H9 (cell line): Measurements from ENCODE around the gene PIP5KL1. TPM values are rescaled to one million over a fixed set of nuclear protein-coding genes. Genes with fewer than 3 reads are reported as not detected.

ENCODE experiments used
- DNase-seq: peaks from one replicate; pipeline ENCODE4 v3.0.0-alpha.2; 2017
- H2AFZ ChIP-seq: one replicate; pipeline ENCODE4 v1.6.1; 2013; ENCODE audit warnings: mild to moderate bottlenecking, low read length, control low read depth, moderate library complexity
- H2AK5ac ChIP-seq: 2 replicates; pipeline ENCODE4 v1.6.1; 2013; ENCODE audit warnings: low read length, control low read depth, mixed read lengths; ENCODE audit not compliant: insufficient read length
- H2BK120ac ChIP-seq: one replicate; pipeline ENCODE4 v1.6.1; 2013; ENCODE audit warnings: low read depth, mild to moderate bottlenecking, low read length, control low read depth, inconsistent platforms; ENCODE audit not compliant: poor library complexity, severe bottlenecking
- H2BK12ac ChIP-seq: 2 replicates; pipeline ENCODE4 v1.6.1; 2013; ENCODE audit warnings: low read length, control low read depth, mixed read lengths, low read depth; ENCODE audit not compliant: insufficient read length
- H2BK15ac ChIP-seq: 2 replicates; pipeline ENCODE4 v1.6.1; 2013; ENCODE audit warnings: low read depth, low read length, control low read depth
- H2BK20ac ChIP-seq: one replicate; pipeline ENCODE4 v1.6.1; 2013; ENCODE audit warnings: low read depth, mild to moderate bottlenecking, low read length, control low read depth, inconsistent platforms; ENCODE audit not compliant: poor library complexity, severe bottlenecking
- H2BK5ac ChIP-seq: 2 replicates; pipeline ENCODE4 v1.6.1; 2013; ENCODE audit warnings: low read length, control low read depth, mixed read lengths; ENCODE audit not compliant: insufficient read length
- H3K14ac ChIP-seq: 2 replicates; pipeline ENCODE4 v1.6.1; 2013; ENCODE audit warnings: low read length, control low read depth; ENCODE audit not compliant: insufficient read depth
- H3K18ac ChIP-seq: 2 replicates; pipeline ENCODE4 v1.6.1; 2013; ENCODE audit warnings: low read depth, mild to moderate bottlenecking, mixed read lengths, low read length, control low read depth; ENCODE audit not compliant: insufficient read length
- H3K23ac ChIP-seq: 2 replicates; pipeline ENCODE4 v1.6.1; 2013; ENCODE audit warnings: low read length, control low read depth, mixed read lengths, low read depth; ENCODE audit not compliant: insufficient read length
- H3K23me2 ChIP-seq: 2 replicates; pipeline ENCODE4 v1.6.1; 2013; ENCODE audit warnings: low read depth, mild to moderate bottlenecking, mixed read lengths, low read length, control low read depth; ENCODE audit not compliant: insufficient read length, poor library complexity, severe bottlenecking
- H3K27ac ChIP-seq: 2 replicates; pipeline ENCODE4 v1.5.1; 2013; ENCODE audit warnings: low read length, control low read depth, mixed read lengths, low read depth; ENCODE audit not compliant: insufficient read length
- H3K27me3 ChIP-seq: 2 replicates; pipeline ENCODE4 v1.6.1; 2013; ENCODE audit warnings: low read length, control low read depth, inconsistent platforms; ENCODE audit not compliant: insufficient read depth
- H3K4ac ChIP-seq: 2 replicates; pipeline ENCODE4 v1.6.1; 2013; ENCODE audit warnings: low read depth, mild to moderate bottlenecking, control low read depth, inconsistent platforms, low read length, moderate library complexity
- H3K4me1 ChIP-seq: 2 replicates; pipeline ENCODE4 v1.6.1; 2013; ENCODE audit warnings: low read length, control low read depth, inconsistent platforms; ENCODE audit not compliant: insufficient read depth
- H3K4me2 ChIP-seq: 2 replicates; pipeline ENCODE4 v1.6.1; 2013; ENCODE audit warnings: low read length, control low read depth, mixed read lengths; ENCODE audit not compliant: insufficient read length, insufficient read depth
- H3K56ac ChIP-seq: 2 replicates; pipeline ENCODE4 v1.6.1; 2013; ENCODE audit warnings: low read depth, mild to moderate bottlenecking, mixed read lengths, low read length, control low read depth; ENCODE audit not compliant: insufficient read length
- H3K79me1 ChIP-seq: 2 replicates; pipeline ENCODE4 v1.6.1; 2013; ENCODE audit warnings: low read depth, mild to moderate bottlenecking, moderate library complexity, low read length, control low read depth, inconsistent platforms; ENCODE audit not compliant: insufficient read depth, poor library complexity, severe bottlenecking
- H3K79me2 ChIP-seq: 2 replicates; pipeline ENCODE4 v1.6.1; 2013; ENCODE audit warnings: low read length, control low read depth, inconsistent platforms; ENCODE audit not compliant: insufficient read depth
- H3K9ac ChIP-seq: 2 replicates; pipeline ENCODE4 v1.6.1; 2013; ENCODE audit warnings: low read length, control low read depth, mixed read lengths; ENCODE audit not compliant: insufficient read length; ENCODE audit errors: extremely low read depth
- H3K9me3 ChIP-seq: one replicate; pipeline ENCODE4 v1.6.1; 2013; ENCODE audit warnings: low read depth, low read length, inconsistent platforms; ENCODE audit not compliant: control insufficient read depth
- H3T11ph ChIP-seq: one replicate; pipeline ENCODE4 v1.6.1; 2013; ENCODE audit warnings: mild to moderate bottlenecking, low read length, control low read depth, inconsistent platforms
- H4K20me1 ChIP-seq: one replicate; pipeline ENCODE4 v1.6.1; 2013; ENCODE audit not compliant: control insufficient read depth, insufficient read length, insufficient read depth
- H4K5ac ChIP-seq: 2 replicates; pipeline ENCODE4 v1.6.1; 2013; ENCODE audit warnings: low read depth, mild to moderate bottlenecking, mixed read lengths, low read length, control low read depth; ENCODE audit not compliant: insufficient read length
- H4K8ac ChIP-seq: replicated peaks from 2 replicates; pipeline ENCODE4 v1.6.1; 2013; ENCODE audit warnings: low read length, control low read depth, mixed read lengths, low read depth; ENCODE audit not compliant: insufficient read length
- H4K91ac ChIP-seq: 2 replicates; pipeline ENCODE4 v1.6.1; 2013; ENCODE audit warnings: low read depth, mild to moderate bottlenecking, moderate library complexity, mixed read lengths, low read length, control low read depth; ENCODE audit not compliant: insufficient read length
- H3K27ac Mint-ChIP-seq, 3 experiments: 2 replicates in 2 of 3; 3 replicates in 1 of 3; pipeline ENCODE4 v1.8.0; 2020 to 2021; ENCODE audit warnings: mixed read lengths in 3 of 3, mild to moderate bottlenecking in 1 of 3, moderate library complexity in 1 of 3
- H3K27me3 Mint-ChIP-seq: 2 replicates; pipeline ENCODE4 v1.8.0; 2021; ENCODE audit warnings: low read depth, mild to moderate bottlenecking, moderate library complexity, mixed read lengths
- H3K36me3 Mint-ChIP-seq, 3 experiments: 2 replicates in 2 of 3; 3 replicates in 1 of 3; pipeline ENCODE4 v1.8.0; 2020 to 2021; ENCODE audit warnings: low read depth in 3 of 3, mixed read lengths in 3 of 3; ENCODE audit not compliant: insufficient read depth in 1 of 3
- H3K4me1 Mint-ChIP-seq, 2 experiments: 2 replicates each; pipeline ENCODE4 v1.8.0; 2020; ENCODE audit warnings: mixed read lengths in 2 of 2
- H3K4me3 Mint-ChIP-seq, 2 experiments: 2 replicates in 1 of 2; 3 replicates in 1 of 2; pipeline ENCODE4 v1.8.0; 2020 to 2021; ENCODE audit warnings: mild to moderate bottlenecking in 2 of 2, mixed read lengths in 2 of 2, moderate library complexity in 1 of 2
- H3K9me3 Mint-ChIP-seq, 2 experiments: 2 replicates in 1 of 2; 3 replicates in 1 of 2; pipeline ENCODE4 v1.8.0; 2020; ENCODE audit warnings: mild to moderate bottlenecking in 2 of 2, mixed read lengths in 2 of 2, moderate library complexity in 1 of 2
- WGBS: extraction: QIAGEN DNeasy Blood & Tissue Kit; methylation state at CpG from one replicate; pipeline ENCODE4 v1.1.7; 2013; ENCODE audit warnings: missing lambda C conversion rate, low lambda C conversion rate, mixed read lengths; ENCODE audit not compliant: insufficient read length; ENCODE audit errors: extremely low coverage; 5-methylcytosine and 5-hydroxymethylcytosine counted together
- total RNA-seq: library from RNA; stranded (reverse); gene quantifications from 2 replicates; pipeline ENCODE4 v1.2.1, GENCODE V29; 2021
- TF ChIP-seq, protein P1 (sequence below): fragments of 200-600 bp; sonication (generic); conservative IDR thresholded peaks from 3 replicates; pipeline ENCODE4 v1.8.0; 2021; ENCODE audit warnings: antibody characterized with exemption, mild to moderate bottlenecking

The PIP5KL1 gene
- total RNA-seq, 1 experiment from 2014 or later = 11.6 TPM

DNA sequence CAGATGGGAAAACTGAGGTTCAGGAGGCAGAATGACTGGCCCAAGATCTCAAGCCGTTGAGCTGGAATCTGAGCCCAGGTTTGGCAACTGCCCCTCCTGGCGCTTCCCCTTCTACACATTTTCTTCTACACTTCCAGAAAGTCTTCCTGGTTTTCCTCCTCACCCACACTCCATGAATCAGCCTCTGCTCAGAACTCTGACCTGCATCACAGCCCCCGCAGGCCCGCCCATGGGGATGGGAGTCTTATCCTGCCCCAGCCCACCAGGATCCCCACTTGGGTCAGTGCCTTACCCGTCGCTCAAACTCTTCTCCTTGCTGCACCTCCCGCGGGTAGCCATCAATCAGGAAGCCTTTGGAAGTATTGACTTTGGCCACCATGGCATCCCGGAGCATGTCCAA, 59.0 kb downstream of the PIP5KL1 start:
- Histone ChIP-seq H3K79me2 (no peaks in the 10 kb centered on the region), H3K14ac (no peak overlapping the region), H2BK5ac (no peak overlapping the region), H3K79me1 (no peaks in the 10 kb centered on the region), H3K23ac (no peak overlapping the region), H3K4ac (no peak overlapping the region), H3K27ac (no peak overlapping the region), H4K5ac (no peak overlapping the region), H3T11ph (no peak overlapping the region), H3K23me2 (no peaks in the 10 kb centered on the region), H3K56ac (no peak overlapping the region), H4K91ac (no peak overlapping the region), H3K27me3 (no peaks in the 10 kb centered on the region), H3K4me2 (no peak overlapping the region), H2BK12ac (no peak overlapping the region), H3K18ac (no peak overlapping the region), H2AFZ (no peak overlapping the region), H3K9me3 (no peaks in the 10 kb centered on the region), H4K8ac (no peak overlapping the region), H2BK20ac (no peak overlapping the region), H3K9ac (no peak overlapping the region), H2BK120ac (no peak overlapping the region), H4K20me1 (no peaks in the 10 kb centered on the region), H2BK15ac (no peak overlapping the region), H2AK5ac (no peak overlapping the region), H3K4me1 (no peaks in the 10 kb centered on the region)
- TF ChIP-seq, protein P1, sequence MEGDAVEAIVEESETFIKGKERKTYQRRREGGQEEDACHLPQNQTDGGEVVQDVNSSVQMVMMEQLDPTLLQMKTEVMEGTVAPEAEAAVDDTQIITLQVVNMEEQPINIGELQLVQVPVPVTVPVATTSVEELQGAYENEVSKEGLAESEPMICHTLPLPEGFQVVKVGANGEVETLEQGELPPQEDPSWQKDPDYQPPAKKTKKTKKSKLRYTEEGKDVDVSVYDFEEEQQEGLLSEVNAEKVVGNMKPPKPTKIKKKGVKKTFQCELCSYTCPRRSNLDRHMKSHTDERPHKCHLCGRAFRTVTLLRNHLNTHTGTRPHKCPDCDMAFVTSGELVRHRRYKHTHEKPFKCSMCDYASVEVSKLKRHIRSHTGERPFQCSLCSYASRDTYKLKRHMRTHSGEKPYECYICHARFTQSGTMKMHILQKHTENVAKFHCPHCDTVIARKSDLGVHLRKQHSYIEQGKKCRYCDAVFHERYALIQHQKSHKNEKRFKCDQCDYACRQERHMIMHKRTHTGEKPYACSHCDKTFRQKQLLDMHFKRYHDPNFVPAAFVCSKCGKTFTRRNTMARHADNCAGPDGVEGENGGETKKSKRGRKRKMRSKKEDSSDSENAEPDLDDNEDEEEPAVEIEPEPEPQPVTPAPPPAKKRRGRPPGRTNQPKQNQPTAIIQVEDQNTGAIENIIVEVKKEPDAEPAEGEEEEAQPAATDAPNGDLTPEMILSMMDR = no peak
- Mint-ChIP-seq H3K27me3 (no peaks in the 10 kb centered on the region), H3K9me3 (no peaks in the 10 kb centered on the region), H3K4me1 (peaks cover 6 to 15% of the 10 kb centered on the region in 2 experiments; a peak in 3 of 4 replicates), H3K27ac (peak overlapping the region in 1 of 3 experiments; percentile 6; a peak in 1 of 7 replicates), H3K36me3 (peaks cover 0 to 13% (median 0%) of the 10 kb centered on the region in 3 experiments; a peak in 4 of 7 replicates), H3K4me3 (no peak overlapping the region)
- DNase-seq = no peak
- WGBS = no CpG with 5 or more reads among the region's 9 CpGs
